Astrocyte of the cerebellum (primary cell): ENCODE data around the gene MANSC4.

Source experiments
- DNase-seq: peaks from one replicate; pipeline ENCODE4 v3.0.0-alpha.2; 2011; ENCODE audit warnings: low read depth
- H3K4me3 ChIP-seq: 2 replicates; pipeline ENCODE4 v1.5.1; 2011; ENCODE audit warnings: mild to moderate bottlenecking, low read depth, low read length, moderate library complexity
- CTCF ChIP-seq: IDR thresholded peaks from 2 replicates; pipeline ENCODE4 v1.5.1; 2012; ENCODE audit warnings: low read length, low read depth, moderate library complexity, mild to moderate bottlenecking; ENCODE audit errors: missing control alignments
- in situ Hi-C: cut with HindIII; loops from 2 replicates; pipeline ENCODE4 v1.10.0; 2017; ENCODE audit warnings: low sequenced_read_pairs

The MANSC4 gene

GRCh38 chr12:27821259-27821973, 41.4 kb upstream of the MANSC4 start:
- no peak overlapping the region for H3K4me3 ChIP-seq
- in situ Hi-C loops: no loop called here
- peak; percentile 73 for TF ChIP-seq CTCF
- DNase-seq: peak; percentile 79

DNA sequence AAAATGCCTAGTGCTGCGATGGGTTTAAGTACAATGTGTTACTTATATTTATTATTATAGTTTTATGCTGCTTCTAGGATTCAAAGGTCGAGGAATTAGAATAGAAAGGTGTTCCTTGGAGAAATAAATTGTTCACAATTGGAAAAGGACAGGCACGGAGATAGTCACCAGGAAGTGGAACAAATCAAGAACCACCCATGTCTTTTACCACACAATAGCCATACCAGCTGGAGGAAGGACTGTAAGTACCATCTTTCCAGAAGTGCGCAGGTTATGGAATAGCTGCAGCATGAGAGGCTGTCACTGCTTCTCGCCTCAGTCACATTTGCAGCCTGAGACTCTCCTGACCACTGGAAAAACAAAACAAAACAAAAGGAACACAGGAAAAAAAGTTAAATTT, 40.5 kb upstream of the MANSC4 start:
- in situ Hi-C loops: no loop called here

DNA sequence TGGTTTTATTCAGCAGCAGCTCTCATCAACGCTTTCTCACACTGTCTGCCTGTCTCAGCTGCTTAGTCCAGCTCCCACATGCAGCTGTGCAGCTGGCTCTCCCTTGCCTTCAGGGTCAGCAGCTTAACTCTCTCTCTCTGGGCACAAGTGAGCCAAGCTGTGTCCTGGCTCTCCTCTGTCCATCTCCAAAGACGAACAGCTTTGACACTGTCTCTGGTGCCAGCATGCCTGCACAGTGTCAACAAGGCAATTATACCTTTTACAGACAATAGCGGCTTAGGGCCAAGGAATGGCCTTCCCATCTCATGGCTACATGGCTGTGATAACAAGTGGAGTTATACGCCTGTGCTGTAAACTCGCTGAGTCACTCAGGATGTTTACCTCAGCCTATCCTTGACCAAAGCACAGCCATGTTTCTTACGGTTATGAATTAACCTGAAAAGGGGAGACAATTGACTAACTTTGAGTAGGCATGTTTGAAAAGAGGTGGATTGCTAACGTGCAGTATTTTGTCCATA, 38.4 kb upstream of the MANSC4 start:
- no peak for DNase-seq
- TF ChIP-seq CTCF: no peak
- in situ Hi-C loops: no loop called here
- no peak overlapping the region for H3K4me3 ChIP-seq

More for the DNA sequence above, 40.5 kb upstream of the MANSC4 start:
- no peak overlapping the region for H3K4me3 ChIP-seq
- no peak for TF ChIP-seq CTCF
- no peak for DNase-seq

DNA sequence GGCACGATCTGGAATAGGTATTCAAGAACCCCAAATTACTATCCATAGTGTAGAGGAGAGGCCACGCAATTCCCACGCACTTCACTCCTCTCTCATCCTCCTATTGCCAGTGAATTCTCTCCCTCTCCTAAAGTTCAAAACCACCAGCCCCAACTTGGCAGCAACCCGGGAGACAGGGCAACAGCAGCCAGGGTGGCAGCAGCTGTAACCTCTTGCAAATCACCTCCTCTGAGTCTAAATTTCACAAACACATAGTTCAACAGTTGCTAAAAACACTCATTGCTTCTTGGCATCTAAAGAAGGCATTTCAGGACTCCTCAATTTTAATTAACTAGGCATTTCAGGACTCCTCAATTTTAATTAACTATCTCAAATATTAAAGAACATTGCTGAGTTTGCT, 37.7 kb upstream of the MANSC4 start:
- no peak overlapping the region for H3K4me3 ChIP-seq
- no peak for TF ChIP-seq CTCF
- in situ Hi-C loops: no loop called here
- no peak for DNase-seq

- DNase-seq: no peak
- H3K4me3 ChIP-seq: no peak overlapping the region
- in situ Hi-C loops: no loop called here
- TF ChIP-seq CTCF: no peak
These were observed 35.0 kb upstream of the MANSC4 start for GRCh38 chr12:27814851-27815591.

- in situ Hi-C loops: no loop called here
- no peak overlapping the region for H3K4me3 ChIP-seq
- DNase-seq: no peak
- TF ChIP-seq CTCF: no peak
These were observed 34.4 kb upstream of the MANSC4 start for GRCh38 chr12:27814411-27814810.
